GM18526 (cell line): ENCODE data around the gene PTPRH.

ENCODE experiments used
- POLR2A ChIP-seq: IDR thresholded peaks from 3 replicates; pipeline ENCODE4 v1.6.1; 2011; ENCODE audit not compliant: insufficient read length; ENCODE audit errors: extremely low read depth

The PTPRH gene, protein sequence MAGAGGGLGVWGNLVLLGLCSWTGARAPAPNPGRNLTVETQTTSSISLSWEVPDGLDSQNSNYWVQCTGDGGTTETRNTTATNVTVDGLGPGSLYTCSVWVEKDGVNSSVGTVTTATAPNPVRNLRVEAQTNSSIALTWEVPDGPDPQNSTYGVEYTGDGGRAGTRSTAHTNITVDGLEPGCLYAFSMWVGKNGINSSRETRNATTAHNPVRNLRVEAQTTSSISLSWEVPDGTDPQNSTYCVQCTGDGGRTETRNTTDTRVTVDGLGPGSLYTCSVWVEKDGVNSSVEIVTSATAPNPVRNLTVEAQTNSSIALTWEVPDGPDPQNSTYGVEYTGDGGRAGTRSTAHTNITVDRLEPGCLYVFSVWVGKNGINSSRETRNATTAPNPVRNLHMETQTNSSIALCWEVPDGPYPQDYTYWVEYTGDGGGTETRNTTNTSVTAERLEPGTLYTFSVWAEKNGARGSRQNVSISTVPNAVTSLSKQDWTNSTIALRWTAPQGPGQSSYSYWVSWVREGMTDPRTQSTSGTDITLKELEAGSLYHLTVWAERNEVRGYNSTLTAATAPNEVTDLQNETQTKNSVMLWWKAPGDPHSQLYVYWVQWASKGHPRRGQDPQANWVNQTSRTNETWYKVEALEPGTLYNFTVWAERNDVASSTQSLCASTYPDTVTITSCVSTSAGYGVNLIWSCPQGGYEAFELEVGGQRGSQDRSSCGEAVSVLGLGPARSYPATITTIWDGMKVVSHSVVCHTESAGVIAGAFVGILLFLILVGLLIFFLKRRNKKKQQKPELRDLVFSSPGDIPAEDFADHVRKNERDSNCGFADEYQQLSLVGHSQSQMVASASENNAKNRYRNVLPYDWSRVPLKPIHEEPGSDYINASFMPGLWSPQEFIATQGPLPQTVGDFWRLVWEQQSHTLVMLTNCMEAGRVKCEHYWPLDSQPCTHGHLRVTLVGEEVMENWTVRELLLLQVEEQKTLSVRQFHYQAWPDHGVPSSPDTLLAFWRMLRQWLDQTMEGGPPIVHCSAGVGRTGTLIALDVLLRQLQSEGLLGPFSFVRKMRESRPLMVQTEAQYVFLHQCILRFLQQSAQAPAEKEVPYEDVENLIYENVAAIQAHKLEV

DNA sequence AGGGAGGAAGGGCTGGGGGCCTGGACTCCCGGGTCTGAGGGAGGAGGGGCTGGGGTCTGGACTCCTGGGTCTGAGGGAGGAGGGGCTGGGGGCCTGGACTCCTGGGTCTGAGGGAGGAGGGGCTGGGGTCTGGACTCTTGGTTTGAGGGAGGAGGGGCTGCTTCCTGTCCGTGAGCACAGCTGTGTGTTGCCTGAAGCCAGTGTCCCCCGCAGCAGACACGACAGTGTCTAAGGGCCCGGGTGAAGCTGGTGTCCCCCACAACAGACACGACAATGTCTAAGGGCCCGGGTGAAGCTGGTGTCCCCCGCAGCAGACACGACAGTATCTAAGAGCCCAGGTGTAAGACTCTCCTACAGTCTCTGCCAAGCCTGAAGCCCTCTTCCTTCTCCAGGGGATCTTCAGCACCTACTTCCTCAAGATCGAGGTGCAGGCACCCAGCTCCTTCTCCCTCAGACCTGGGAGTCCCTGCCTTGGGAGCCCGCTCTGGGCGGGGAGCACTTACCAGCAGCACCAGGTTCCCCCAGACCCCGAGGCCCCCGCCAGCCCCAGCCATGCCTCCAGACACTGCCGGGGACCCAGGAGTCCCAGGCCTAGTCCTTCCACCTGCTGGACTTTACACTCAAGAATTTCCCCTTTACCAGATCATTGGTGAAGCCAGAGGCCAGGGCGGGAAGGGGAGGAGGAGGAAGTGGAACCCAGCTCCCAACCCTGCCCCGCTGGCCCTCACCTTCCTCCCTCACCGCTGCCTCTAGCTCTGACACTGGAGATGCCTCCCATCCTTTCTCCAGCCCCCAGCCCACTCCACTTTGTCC is at the start of gene PTPRH:
TSS of gene PTPRH (minus strand) at position 622 of the 813 bp plus-strand sequence. CDS start at position 554, 68 bp downstream.
- TF ChIP-seq POLR2A: no peak

DNA sequence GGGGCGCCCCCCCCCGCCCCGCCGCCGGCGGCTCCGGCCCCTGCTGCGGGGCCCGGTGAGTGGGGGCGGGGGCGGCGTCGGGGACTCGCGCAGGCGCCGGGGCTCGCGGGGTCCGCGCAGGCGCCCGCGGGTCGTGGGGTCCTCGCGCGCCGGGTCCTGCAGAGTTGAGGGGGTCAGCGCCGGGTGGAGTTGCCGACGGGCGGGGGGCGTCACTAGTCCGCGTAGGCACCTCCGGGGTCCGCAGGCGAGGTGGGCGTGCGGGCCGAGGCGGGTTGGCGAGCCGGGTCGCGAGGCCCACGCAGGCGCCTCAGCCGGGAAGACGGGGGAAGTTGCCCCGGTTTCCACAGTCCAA is 49.2 kb upstream of the PTPRH start:
- no peak for TF ChIP-seq POLR2A

DNA sequence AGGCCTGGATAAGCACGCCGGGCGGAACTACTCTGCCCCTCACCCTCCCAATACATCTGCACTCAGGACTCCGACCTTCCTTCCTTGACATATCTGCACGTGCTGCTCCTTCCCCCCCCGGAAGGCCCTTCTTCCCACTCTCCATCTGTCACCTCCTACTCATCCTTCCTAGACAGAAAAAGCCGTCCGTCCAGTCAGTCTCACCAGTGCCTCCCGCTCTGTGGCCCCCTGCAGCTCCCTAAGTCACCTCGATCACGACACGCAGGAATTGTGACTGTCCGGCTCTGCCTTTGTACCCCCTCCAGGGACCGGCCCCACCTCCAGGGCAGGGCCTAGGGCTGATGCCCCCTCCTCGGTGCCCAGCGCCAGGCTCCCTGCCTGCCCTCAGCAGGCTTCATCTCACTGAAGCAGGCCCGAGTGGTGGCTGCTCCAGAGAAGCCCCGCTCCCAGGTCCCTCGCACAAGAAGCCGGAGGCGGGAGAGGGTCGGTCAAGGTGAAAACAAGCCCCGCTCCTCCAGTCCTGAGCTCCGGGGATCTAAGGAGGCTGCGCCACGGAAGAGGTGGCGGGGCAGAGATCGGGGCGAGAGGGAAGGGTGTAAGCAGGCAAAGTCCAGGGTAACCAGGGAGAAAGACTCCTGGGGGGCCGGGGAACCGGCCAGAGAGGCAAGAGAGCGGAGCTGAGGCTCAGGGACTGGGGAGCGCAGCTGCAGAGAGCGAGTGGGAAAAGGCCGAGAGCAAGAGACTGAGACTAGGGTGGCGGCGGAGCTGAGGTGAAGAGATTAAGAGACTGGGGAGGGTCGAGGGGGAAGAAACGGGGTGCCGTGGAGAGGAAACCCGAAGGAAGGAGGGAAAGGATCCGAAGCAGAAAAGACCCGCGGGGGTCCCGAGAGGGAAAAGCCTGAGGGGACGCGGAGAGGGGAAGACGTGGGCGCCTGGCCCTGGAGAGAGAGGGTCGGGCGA is 48.4 kb upstream of the PTPRH start:
- TF ChIP-seq POLR2A: no peak

DNA sequence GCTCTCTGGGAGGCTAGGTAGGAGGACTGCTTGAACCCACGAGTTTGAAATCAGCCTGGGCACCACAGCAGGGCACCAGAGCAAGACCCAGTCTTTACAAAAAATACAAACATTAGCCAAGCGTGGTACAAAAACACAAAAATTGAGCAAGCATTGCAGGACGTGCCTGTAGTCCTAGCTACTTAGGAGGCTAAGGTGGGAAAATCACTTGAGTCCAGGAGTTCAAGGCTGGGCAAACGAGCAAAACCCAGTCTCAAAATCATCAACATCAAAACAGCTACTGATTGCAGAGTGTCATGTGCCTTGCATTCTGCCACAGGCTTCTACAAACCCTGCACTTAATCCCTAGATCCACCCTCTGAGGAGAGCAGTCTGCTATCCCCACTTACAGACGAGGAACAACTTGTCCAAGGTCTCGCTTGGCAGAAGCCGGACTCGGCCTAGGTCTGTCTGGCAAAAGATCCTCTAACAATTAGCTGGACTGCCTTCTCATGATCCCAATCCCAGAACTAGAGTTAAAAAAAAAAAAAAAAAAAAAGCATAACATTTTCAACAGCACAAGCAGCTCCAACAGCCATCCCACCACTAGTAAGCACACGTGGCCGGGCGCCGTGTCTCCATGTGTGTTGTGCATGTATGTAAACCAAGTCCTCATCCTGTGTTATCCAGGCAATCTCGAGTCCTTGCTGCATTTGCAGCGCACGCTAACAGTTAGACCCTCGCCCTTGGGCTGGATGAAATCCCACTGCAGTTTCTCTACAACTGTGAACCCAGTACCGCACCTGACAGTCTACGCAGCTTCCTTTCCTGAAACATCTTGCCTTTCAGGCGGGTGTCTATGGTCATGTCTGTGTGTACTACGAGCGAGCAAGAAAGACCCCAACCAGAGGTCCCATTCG is 47.5 kb upstream of the PTPRH start:
- no peak for TF ChIP-seq POLR2A

DNA sequence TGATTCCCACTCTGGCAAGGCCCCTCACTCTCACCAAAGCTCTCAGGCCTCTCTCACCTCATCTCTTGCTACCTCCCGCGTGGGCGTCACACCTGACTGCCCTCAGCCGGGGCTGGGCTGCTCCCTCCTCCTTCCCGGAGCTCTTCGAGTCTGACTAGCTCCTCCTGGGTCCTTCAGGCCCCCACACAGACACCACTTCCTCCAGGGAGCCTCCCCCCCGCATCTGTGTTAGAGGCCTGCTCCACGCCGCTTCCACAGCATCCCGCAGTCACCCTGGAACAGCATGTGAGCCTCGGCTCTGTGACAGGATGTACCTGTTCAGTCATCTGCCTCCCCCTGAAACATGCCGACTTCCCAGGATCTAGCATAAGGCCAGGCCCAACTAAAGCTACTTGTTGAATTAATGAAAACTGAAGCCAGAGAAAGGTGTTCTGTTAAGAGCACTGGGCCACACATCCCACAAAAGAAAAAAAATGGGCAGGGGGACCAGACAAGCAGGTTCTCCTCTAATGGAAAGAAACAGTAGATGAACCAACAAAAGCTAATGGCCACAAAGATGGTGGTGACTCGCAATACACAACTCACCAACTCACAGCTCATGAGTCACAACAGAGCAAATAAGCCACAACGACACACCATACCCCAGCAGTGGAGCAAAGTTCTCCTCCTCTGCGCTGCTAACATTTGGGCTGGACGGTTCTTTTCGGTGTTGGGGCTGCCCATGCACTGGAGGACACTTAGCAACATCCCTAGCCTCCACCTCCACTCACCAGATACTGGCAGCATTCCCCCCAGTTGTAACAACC is 46.5 kb upstream of the PTPRH start:
- TF ChIP-seq POLR2A: no peak

DNA sequence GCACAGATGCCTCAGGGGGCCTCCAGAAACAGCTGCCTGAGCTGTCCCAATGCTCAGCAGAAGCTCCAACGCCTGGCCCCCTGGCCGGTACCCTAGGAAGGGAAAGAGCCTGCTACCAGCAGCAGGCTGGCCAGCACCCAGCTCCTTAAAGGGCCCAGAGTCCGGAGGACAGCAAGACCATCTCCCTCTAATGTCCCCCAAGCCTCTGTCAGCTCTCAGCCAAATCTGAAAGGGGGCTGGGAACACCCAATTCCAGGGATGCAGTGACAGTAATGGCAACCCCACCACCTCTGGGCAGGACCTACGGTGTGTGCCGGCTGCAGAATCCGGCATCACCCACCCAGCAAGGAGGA is 45.3 kb upstream of the PTPRH start:
- TF ChIP-seq POLR2A: no peak

DNA sequence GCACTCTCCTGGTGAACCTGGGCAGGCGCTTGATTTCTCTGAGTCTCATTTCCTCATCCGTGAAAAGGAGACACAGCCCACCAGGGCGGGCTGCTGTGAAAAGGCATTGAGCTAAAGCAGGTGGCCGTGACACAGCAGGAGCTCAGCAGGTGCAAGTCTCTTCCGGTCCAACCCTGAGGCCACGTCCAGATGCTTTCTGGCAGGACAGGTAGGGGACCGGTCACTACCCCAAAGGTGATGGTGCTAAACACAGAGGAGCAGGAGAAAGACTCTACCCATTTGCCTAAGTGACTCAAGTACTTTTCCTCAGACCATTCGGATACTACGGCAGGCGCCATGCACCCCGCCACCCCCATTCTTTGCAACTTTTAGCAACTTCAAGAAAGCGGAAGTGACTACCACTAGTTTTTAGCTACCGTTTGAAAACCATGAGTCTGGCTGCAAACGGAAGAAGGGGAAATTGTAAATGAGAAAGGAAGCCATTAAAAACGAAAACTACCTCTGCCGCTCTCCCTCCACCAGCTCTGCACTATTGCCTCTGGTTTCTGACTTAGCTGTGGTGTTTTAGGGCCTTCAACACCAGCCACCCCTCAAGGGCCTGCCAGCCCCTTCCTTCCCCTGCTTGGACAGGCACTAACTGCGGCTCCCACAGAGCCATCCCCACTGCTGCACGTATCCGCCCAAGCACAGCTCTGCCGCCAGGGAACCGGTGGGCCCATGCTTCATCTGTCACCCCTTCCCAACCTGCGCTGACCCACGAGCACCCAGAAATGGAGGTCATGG is 44.7 kb upstream of the PTPRH start:
- peak; percentile 36 for TF ChIP-seq POLR2A

DNA sequence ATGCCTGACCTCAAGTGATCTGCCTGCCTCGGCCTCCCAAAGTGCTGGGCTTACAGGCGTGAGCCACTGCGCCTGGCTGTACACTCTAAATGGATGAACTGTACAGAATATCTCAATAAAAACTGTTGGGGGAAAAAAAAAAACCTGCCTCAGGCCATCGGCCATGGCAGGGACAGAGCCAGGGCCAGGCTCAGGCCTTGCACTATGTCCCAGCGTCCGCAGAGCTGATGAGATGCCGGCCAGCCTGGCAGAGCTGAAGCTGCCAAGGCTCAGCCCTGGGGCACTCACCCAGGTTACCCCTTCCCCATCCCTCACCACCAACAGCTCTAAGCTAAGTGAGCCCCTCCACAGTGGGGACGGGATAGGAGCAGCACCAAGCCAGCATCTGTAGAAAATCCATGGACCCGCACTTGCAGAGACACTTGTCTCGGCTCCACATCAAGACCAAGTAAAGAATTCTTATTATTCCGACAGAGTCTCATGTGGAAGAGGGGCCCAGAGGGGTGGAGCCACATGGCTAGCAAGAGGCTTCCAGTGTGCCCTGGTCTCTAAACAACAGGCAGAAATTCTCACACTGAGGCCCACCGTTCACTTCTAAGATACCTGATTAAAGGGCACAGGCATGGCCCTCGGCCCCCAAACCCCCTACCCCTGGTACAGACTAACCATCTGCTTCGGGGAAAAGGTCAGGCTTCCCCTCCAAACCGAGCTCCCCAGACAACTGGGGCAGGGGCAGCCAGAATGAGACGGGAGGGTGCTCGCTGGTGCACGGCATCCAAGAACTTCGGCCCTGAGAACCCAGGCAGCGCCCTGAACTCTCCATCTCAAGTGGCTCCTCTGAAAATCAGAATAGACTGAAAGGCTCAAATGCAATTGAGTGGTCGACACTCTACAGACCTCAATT is 43.7 kb upstream of the PTPRH start:
- TF ChIP-seq POLR2A: no peak

DNA sequence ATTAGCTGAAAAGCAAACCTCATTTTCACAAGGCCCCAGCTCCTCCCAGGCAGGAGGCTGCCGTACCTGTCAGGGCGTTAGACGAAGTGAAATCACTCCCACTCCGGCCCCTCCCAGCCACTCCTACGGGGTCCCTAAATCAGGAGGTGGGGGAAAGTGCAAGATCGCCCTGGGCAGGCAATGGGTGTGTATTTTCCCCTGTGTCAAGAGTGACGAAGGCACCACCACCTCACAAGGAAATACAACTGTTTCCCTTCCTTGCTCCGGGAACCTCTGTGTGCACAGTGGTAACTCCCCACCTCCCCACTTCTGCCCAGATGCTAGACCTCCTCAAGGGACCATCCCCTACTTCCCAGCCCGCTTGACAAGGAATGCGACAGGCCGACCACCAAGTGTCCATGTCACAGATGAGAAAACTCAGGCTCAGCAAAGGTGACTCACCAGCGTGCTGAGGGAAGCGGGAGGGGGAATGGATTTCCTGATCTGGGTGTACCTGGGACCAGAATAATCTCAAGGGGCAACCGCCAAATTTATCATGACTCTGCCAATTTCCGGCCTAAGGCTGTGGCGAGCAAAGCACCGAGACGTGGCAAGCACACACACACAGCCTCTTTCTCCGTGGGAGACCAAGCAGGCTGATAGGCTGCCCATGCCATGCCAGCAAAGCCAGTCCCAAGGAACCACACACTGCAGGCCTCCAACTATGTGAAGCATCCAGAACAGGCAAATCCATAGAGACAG is 42.2 kb upstream of the PTPRH start:
- TF ChIP-seq POLR2A: no peak

DNA sequence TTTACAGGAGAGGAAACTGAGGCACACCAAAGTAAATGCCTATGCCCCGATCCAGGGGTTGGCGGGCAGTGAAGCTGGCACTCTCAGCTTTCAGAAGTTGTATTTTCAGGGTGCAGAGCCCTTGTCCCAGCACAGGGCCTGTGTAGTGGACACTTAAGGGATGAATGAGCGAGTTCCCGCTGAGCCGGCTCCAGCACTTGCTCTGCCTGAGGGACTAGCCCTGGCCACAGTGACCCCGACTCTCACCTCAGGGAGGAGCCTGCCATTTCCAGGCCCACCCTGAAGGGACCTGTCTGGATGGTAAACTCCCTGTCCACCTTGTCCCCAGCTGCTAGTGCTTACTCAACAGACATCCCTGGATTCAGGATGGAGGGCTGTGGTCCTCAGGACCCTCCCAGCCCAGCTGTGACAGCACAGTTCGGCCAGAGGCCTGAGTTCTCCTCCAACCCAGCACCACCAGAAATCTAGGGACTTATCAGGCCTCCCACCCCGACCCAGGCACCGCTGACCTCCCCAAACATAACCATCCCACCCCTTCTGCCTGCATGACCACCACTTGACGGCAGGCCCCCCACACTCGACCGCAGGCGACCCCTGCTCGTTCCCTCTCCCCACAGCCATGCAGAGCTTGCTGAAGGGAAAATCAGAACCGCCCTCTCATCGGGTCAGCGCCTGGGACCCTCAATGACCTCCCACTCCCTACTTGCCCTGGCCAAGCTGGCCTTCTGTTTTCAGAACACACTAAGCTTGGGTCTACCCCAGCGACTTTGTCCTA is 41.1 kb upstream of the PTPRH start:
- TF ChIP-seq POLR2A: no peak
